ENCODE measurements around the gene CPNE9. TPM values are rescaled to one million over a fixed set of nuclear protein-coding genes. Genes with fewer than 3 reads are reported as not detected.

CPNE9 gene
- total and polyA plus RNA-seq, 2 of the 13 experiments (the other 11 are each of a cell fraction or from before 2014, with no cell fraction given): 0.20 TPM; not detected in 1

DNA sequence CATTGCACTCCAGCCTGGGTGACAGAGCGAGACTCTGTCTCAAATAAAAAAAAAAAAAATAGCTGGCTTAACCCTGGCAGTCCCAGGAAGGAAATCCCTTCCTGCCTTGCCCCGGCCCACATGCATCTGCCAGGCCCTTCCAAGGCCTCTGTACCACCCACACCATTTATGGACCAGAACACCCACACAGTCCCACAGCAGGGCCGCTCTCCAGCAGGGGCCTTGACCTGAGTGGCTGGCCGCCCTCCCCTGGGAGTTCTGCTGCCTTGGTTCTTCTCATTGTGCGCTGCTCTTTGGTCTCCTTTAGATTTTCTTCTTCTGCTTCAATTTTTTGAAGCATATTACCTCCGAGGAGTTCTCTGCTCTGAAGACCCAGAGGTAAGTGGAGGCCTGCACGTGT lies 16.1 kb upstream of the CPNE9 start:
- intact Hi-C loops (cut with micrococcal nuclease; ENCODE audit: unreplicated experiment) (no loop called here), in situ Hi-C loops (cut with HindIII; ENCODE audit: extremely low pct_ligation_motif_present, low pct_unique_long_range_greater_than_20kb) (no loop called here)
- Histone ChIP-seq H3K79me2 (ENCODE audit: insufficient read depth, low read length) (no peaks in the 10 kb centered on the region), H4K20me1 (ENCODE audit: insufficient read depth, low read length) (no peaks in the 10 kb centered on the region), H3K4me1 (ENCODE audit: insufficient read depth, low read length) (no peaks in the 10 kb centered on the region), H3K9me3 (ENCODE audit: low read length) (no peaks in the 10 kb centered on the region), H3K36me3 (replicated peaks in 1 of 2; ENCODE audit: control insufficient read depth in 1 of 2, insufficient read depth in 2 of 2, low read length in 2 of 2) (peaks cover 46 to 84% of the 10 kb centered on the region in 2 experiments), H3K27ac (ENCODE audit: extremely low read length, insufficient read depth, low read length) (no peak overlapping the region), H2AFZ (ENCODE audit: low read length) (no peak overlapping the region), H3K4me3 (replicated peaks in 1 of 3; ENCODE audit: insufficient read depth in 1 of 3, low read depth in 2 of 3, low read length in 3 of 3) (no peak overlapping the region), H3K9ac (ENCODE audit: insufficient read depth, low read depth, low read length) (no peak overlapping the region), H3K27me3 (ENCODE audit: control insufficient read depth in 1 of 2, insufficient read depth in 2 of 2, low read length in 2 of 2) (no peaks in the 10 kb centered on the region), H3K4me2 (ENCODE audit: low read depth, low read length) (no peak overlapping the region)
- ChIA-PET CTCF (ENCODE audit: low intra/inter-chr PET ratio, low total read pairs) (no interaction called here), POLR2A (no interaction called here)
- ATAC-seq (no peak), DNase-seq (ENCODE audit: low spot score) (no peak), FAIRE-seq (no peak)
- no TSS peak for BruUV-seq (replicated peaks)
- 95% methylated on average over 7 of the region's 7 CpGs for WGBS (ENCODE audit: low lambda C conversion rate)
- TF ChIP-seq ZNF782 (CRISPR knock-in tag; IDR thresholded peaks at IDR 0.05; ENCODE audit: borderline replicate concordance): no peak
- TF ChIP-seq ZMAT3 (CRISPR knock-in tag; conservative IDR thresholded peaks at IDR 0.05): no peak
- TF ChIP-seq, protein P1, sequence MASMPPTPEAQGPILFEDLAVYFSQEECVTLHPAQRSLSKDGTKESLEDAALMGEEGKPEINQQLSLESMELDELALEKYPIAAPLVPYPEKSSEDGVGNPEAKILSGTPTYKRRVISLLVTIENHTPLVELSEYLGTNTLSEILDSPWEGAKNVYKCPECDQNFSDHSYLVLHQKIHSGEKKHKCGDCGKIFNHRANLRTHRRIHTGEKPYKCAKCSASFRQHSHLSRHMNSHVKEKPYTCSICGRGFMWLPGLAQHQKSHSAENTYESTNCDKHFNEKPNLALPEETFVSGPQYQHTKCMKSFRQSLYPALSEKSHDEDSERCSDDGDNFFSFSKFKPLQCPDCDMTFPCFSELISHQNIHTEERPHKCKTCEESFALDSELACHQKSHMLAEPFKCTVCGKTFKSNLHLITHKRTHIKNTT (CRISPR knock-in tag; IDR thresholded peaks at IDR 0.05): no peak

DNA sequence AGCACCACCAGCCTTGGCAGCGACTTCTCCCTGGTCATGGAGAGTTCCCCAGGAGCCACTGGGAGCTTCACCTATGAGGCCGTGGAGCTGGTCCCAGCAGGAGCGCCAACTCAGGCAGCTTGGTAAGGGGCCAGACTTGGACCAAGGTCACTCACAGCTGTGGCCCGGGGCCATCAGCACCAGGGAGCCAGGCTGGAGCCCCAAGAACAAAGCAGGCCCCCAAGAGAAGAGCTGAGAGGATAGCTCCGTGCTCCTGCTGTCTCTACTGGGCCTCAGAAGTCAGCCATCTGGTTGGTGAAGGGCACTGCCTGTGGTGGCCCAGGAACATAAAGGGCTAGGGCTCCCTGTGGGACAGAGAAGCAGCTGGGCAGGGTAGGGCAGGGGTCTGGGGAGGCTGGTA lies 14.7 kb upstream of the CPNE9 start:
- peaks cover 42 to 80% of the 10 kb centered on the region in 2 experiments for H3K36me3 ChIP-seq (replicated peaks in 1 of 2; ENCODE audit: control insufficient read depth in 1 of 2, insufficient read depth in 2 of 2, low read length in 2 of 2)
- POLR2A ChIA-PET: interaction anchor here (1.2 kb wide), 1 partner anchor 40 kb away, joined by 3 read pairs; the partner anchor contains the start of gene MTMR14

More for the DNA sequence above, 14.7 kb upstream of the CPNE9 start:
- ATAC-seq (no peak), FAIRE-seq (no peak), DNase-seq (ENCODE audit: low spot score) (no peak)
- BruUV-seq (replicated peaks): no TSS peak
- Histone ChIP-seq H3K4me1 (ENCODE audit: insufficient read depth, low read length) (no peaks in the 10 kb centered on the region), H3K79me2 (ENCODE audit: insufficient read depth, low read length) (no peaks in the 10 kb centered on the region), H3K9me3 (ENCODE audit: low read length) (no peaks in the 10 kb centered on the region), H3K4me3 (replicated peaks in 1 of 3; ENCODE audit: insufficient read depth in 1 of 3, low read depth in 2 of 3, low read length in 3 of 3) (no peak overlapping the region), H3K9ac (ENCODE audit: insufficient read depth, low read depth, low read length) (no peak overlapping the region), H4K20me1 (ENCODE audit: insufficient read depth, low read length) (no peaks in the 10 kb centered on the region), H3K27ac (ENCODE audit: extremely low read length, insufficient read depth, low read length) (no peak overlapping the region), H3K4me2 (ENCODE audit: low read depth, low read length) (no peak overlapping the region), H2AFZ (ENCODE audit: low read length) (no peak overlapping the region), H3K27me3 (ENCODE audit: control insufficient read depth in 1 of 2, insufficient read depth in 2 of 2, low read length in 2 of 2) (no peaks in the 10 kb centered on the region)
- WGBS (ENCODE audit: low lambda C conversion rate): 100% methylated on average over 4 of the region's 5 CpGs
- intact Hi-C loops (cut with micrococcal nuclease; ENCODE audit: unreplicated experiment): no loop called here
- TF ChIP-seq ZNF546 (CRISPR knock-in tag; conservative IDR thresholded peaks at IDR 0.05) (no peak), ZNF678 (CRISPR knock-in tag; IDR thresholded peaks at IDR 0.05) (no peak)
- in situ Hi-C loops (cut with HindIII; ENCODE audit: extremely low pct_ligation_motif_present, low pct_unique_long_range_greater_than_20kb): no loop called here
- CTCF ChIA-PET (ENCODE audit: low intra/inter-chr PET ratio, low total read pairs): no interaction called here

All from HepG2 (cell line).